SK-MEL-5 (cell line): Measurements from ENCODE around the gene PSG5. TPM values are rescaled to one million over a fixed set of nuclear protein-coding genes. Genes with fewer than 3 reads are reported as not detected.
A peak's percentile ranks its signal among the peaks of the same experiment; 100 is the strongest.
"Not testable (repeated sequence)": the region's sequence is repeated elsewhere in the genome, so short reads cannot be mapped to it uniquely, and the experiment has no call there.

Source experiments
- DNase-seq: peaks from one replicate; pipeline ENCODE4 v3.0.0-alpha.2; 2016; ENCODE audit warnings: low read depth, low spot score
- in situ Hi-C: cut with HindIII; loops from 2 replicates; pipeline ENCODE4 v1.10.0; 2016; ENCODE audit warnings: low sequenced_read_pairs, high pct_unique_total_duplicates, low pct_unique_long_range_greater_than_20kb
- polyA plus RNA-seq, 2 experiments: library from polyadenylated mRNA; depleted of rRNA; stranded (reverse); fragments of >200 nt; gene quantifications; 2 replicates each; pipeline ENCODE4 v1.2.3, GENCODE V29; 2015
- total RNA-seq: library from RNA; depleted of rRNA; stranded (reverse); fragments of >200 nt; shearing (Covaris generic); gene quantifications from 2 replicates; pipeline ENCODE4 v1.2.3, GENCODE V29; 2014; rRNA removed

Gene PSG5
- not detected in 2 replicates for total RNA-seq
- polyA plus RNA-seq (2015; cell fraction: cytosol; rRNA removed): 0.53 TPM in 1 of 2 replicates, not detected in the other
- polyA plus RNA-seq (2015; cell fraction: nucleus; rRNA removed): not detected in 2 replicates

DNA sequence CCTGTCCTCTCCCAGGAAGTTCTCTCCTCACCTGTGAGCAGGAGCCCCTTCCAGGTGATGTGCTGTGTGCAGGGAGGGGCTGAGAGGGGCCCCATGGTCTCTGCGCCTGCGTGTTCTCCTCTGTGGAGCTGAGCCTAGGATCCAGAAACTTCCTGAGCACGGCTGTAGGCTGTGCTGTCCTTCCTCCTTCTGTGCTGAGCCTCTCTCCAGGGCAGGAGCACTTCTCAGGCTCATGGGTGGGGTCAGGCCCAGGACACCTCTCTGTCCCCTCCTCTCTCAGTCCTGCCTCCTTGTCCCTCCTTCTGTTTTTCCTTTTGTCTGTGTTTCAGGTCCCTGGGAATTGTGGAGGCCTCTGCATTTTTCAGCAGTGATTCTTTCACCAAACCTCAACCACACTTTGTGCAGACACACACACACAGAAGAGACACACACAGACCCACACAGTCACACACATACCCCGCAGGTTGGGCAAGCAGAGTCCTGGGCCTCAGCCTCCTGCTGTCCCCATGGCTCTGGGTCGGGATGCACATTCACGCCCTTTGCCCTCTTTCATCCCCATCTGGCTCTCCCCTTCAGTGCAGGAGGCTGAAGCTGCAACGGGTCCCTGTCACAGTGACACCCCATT is at the start of gene PSG5:
Gene PSG5, minus strand, starts transcription at position 226 of the 625 bp plus-strand sequence. Its CDS starts 131 bp downstream, at position 95.
- DNase-seq, in situ Hi-C loops: not testable (repeated sequence)

DNA sequence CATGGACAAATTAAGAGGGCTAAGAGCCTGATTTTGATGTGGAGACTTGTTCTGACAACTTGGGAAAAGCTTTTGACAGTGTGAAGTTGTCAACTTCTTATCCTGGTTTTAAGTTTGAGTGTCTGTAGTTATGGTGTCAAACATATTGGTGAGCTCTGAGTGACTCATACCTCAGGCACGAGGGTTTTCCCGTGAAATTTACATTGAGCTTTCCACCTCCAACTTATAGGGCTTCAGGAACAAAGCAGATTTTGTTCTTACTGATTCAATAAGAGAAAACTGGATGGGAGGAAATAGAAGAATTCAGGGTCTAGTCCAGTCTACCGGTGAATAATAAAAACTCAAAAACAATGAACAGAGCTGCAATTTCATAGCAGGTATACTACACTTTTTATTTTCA is 49.4 kb upstream of the PSG5 start:
- peak; percentile 15 for DNase-seq
- in situ Hi-C loops: not testable (repeated sequence)

DNA sequence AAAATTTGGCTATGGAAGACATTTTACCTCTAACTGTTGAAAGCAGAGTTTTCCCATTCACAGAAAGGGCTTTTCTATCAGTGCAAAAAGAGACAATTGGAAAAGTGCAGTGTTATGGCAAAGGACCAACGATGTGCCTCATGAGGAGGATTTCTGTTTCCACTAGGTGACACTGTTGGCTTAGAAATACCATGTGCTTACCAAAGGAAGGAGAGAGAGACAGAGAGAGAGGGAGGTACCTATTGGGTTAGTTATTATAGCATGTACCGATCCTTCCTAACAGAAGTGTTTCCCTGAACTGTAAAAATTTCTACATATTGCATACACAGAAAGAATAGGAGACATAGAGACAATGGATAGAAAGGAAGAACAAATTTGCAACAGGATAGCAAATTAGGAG is 43.0 kb upstream of the PSG5 start:
- peak; percentile 56 for DNase-seq
- in situ Hi-C loops: no loop called here

DNA sequence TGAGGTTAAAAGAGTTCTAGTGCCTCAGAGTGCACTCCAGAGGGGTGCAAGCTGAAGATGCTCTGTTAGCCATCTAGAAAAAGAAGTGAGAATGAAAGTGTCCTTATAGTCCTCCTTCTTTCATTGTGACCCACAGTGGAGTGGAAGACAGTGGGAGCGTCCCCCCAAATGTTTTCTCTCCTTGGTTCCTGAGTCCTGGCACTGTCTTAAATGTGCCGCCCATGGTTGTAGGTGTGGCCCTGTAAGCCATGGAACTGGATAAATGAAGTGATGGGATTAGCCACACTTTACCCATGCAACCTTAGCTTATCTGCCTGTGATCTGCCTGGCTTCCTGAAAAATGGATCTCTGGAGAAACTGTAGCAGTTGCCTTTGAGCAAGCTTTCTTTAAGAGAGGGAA is 42.4 kb upstream of the PSG5 start:
- DNase-seq, in situ Hi-C loops: not testable (repeated sequence)

DNA sequence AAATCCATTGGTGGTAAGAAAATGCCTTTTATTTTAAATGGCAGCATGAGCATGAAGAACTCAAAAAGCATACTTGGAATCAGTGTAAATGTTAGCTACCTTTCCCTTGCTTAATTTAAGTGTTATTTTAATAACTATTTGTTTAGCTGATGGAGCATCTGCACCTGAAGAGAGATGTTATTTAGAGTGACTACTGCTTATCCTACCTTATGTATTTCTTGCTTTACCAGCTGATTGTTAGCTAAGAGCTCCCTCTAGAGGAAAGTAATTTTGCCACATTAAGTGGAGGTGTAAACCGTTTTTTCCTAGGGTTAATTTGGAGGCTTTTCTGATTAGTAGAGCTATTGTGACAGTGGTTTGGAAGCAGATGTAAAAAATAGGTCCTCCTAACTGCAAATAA is 40.6 kb upstream of the PSG5 start:
- DNase-seq, in situ Hi-C loops: not testable (repeated sequence)

DNA sequence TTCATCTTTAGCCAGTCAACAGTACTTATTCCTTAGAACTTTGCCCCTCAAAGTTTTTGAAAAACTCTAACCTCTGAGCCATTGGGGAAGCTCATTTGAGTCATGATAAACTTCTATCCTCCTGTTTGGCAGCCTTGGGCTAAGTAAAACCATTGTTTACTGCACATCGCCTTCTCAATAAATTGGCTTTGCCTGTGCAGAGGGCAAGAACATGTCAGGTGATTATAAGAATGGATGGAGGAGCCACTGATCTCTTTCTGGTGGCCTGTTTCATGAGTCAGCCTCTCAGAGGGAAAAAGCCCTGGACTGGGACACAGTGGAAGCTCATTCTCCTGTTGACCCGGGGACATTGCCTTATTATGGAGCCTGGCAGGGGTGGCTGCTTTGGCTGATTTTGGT is 38.5 kb upstream of the PSG5 start:
- no peak for DNase-seq
- in situ Hi-C loops: no loop called here

DNA sequence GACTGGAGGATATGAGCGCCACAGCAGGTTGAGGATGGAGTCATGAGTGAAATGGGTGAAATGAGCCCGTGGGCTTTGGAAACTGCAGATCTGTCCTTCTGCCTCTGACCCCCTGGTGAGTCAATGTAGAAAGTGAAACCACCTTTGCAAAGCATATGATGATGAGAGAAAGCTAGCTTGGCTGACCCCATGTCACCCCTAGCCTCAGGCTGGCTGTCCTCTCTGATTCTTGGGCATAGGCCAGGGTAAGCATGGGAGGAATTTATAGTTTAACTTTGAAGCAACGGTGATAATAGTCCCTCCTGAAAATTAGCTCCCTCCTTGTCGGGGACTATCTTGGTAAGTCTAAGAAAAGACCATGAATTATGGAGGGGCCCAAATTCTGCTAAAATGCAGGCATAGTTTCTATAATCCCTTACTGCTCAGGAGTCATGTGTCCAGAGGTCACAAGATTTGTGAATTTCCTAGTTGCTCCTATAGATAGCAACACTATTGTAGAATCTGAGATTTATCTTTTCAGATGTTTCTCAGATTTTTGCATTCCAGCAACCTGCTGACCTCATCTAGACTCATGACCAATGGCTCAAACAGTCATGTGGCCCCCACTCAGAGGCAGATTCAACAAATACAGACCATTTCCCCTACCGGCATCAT is 38.0 kb upstream of the PSG5 start:
- in situ Hi-C loops: not testable (repeated sequence)
- DNase-seq: peak; percentile 37

DNA sequence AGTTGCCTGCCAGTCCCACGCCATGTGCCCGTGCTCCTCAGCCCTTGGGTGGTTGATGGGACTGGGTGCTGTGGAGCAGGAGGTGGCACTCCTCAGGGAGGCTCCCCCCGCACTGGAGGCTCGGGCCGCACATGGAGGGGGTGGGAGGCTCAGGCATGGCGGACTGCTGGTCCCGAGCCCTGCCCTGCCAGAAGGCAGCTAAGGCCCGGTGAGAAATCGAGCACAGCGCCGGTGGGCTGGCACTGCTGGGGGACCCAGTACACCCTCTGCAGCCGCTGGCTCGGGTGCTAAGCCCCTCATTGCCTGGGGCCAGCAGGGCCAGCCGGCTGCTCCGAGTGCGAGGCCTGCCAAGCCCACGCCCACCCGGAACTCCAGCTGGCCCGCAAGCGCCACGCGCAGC is 35.6 kb upstream of the PSG5 start:
- in situ Hi-C loops, DNase-seq: not testable (repeated sequence)

DNA sequence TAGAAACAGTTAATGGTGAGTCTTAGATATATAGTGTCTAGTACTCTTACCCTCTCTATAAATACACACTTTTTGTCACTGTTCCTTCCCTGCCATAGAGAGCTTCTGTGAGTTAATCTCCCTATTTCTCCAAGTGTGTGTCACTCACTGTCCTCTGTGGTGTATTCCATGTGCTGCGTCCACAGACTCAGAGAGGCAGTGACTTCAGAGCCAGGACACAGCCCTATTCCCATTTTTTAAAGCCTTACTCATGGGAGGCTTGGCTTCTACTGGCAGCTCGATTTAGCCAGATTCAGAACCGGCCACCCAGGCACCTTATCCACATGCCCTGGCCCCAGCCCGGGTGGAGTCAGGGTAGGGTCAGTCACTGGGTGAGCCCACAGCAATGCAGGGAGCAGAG is 32.8 kb upstream of the PSG5 start:
- in situ Hi-C loops: not testable (repeated sequence)

DNA sequence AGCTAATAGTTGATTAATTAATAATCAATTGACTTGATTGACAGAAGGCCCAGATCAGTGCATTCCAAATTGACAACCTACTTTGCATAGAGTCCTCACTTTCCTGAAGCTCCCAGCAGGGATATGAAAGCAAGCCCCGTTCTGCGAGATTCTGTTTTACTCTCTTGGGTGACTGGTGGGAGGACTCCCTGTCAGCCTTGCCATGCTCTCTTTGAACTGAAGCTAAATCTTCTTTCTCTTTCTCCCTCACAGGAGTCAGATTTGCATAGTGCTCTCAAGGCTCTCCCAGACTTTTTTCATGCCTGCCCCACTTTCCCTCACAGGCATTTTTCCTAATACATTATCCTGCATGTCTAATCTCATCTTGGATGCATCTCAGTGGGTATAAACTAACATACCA is 29.5 kb upstream of the PSG5 start:
- in situ Hi-C loops, DNase-seq: not testable (repeated sequence)

More for the DNA sequence above, 32.8 kb upstream of the PSG5 start:
- DNase-seq: not testable (repeated sequence)

DNA sequence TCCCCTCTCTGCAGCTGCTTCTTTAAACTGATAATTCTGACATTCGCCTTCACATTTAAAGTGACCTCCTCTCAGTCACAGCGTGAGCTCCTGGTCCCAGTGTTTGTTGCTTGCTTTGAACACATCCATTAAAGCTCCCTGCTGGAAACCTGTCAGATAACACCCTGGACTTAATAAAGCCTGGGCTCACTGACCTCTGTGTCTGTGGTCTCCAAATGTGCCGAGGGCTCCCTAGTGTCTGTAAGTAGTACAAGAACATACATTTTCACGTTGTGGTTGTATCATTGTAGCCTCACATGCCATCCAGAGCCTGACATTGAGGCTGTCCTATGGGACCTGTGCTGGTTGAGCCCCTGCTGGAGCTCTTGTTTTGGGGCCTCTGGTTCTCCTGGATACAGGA is 21.7 kb upstream of the PSG5 start:
- no peak for DNase-seq
- in situ Hi-C loops: no loop called here

DNA sequence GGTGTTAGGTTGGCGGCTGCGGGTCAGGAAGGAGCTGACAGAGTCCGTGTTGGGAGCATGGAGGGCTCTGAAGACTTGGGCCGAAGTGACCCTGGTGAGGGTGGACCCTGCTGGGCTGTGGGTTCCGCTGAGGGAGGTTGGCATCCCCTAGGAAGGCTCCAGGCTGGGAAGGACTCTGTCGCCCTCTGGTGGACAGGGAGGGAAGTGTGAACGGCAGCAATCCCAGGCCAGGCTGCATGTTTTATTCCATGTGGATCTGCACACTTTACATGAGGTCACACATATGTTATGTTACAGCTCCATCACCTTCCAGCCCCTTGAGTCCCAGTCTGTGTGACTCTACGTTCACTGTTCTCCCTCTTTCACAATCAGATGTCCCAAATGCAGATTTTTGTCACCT is 20.8 kb upstream of the PSG5 start:
- peak; percentile 29 for DNase-seq
- in situ Hi-C loops: not testable (repeated sequence)

DNA sequence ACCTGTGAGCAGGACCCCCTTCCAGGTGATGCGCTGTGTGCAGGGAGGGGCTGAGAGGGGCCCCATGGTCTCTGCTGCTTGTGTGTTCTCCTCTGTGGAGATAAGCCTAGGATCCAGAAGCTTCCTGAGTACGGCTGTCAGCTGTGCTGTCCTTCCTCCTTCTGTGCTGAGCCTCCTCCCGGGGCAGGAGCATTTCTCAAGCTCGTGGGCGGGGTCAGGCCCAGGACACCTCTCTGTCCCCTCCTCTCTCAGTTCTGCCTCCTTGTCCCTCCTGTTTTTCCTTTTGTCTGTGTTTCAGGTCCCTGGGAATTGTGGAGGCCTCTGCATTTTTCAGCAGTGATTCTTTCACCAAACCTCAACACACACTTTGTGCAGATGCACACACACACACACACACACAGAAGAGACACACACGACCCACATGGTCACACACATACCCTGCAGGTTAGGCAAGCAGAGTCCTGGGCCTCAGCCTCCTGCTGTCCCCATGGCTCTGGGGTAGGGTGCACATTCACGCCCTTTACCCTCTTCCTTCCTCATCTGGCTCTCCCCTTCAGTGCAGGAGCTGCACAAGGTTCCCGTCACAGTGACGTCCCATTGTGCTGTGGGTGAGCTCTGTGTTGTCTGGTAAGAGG is 19.3 kb upstream of the PSG5 start, which contains the start of gene PSG4:
Gene PSG4, minus strand, starts transcription at position 168 of the 635 bp plus-strand sequence. Its CDS starts 102 bp downstream, at position 66.
- DNase-seq, in situ Hi-C loops: not testable (repeated sequence)

DNA sequence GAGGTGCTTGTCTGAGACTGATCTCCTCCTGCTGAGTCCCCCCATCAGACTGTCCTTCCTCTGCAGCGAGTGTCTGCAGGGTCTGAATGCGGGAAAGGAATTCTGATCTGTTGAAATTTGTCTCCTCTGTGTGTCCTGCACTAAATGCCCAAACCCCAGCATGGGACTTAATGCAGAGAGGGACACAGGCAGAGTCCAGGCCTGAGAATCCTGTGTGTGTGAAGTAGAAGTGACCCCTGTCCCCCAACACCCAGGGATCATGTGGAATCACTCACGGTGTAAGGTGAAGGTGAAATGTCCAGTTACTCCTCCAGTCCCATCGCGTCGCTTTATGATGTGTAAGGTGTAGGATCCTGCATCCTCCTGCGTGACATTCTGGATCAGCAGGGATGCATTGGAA is 17.3 kb upstream of the PSG5 start:
- in situ Hi-C loops, DNase-seq: not testable (repeated sequence)

DNA sequence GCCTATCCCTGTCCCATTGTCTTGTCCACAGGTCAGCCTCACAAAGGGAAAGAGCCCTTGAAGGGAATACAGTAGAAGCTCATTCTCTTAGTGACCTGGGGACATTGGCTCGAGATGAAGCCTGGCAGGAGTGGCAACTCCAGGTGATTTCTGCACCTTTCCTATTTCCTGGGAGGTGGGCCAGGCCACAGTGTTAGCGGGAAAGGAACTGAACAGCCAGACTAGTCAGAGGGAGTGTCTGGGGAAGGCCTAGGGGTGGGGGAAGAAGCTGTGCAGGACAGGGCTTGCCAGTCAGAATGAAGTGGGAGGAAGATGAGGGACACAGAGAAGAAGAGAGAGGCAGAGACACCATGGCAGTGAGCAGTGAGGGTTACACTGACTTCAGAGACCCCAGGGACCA is 15.6 kb upstream of the PSG5 start:
- in situ Hi-C loops, DNase-seq: not testable (repeated sequence)

DNA sequence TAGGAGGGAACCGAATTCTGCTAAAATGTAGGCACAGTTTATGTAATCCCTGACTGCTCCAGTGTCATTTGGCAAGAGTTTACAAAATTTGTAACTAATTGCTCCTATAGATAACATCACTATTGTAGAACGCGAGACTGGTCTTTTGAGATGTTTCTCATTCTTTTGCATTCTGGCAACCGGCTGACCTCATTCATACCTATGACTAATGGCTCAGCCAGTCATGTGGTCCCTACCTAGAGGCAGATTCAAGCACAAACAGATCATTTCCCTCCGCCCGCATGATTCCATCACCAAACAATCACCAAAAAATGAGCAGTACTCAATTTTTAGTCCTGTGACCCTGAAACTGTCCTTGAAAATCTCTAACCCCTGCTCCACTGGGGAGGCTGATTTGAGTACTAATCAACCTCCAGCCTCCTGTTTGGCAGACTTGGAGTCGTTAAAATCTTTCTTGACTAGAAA is 15.0 kb upstream of the PSG5 start:
- DNase-seq: peak; percentile 5
- in situ Hi-C loops: not testable (repeated sequence)

DNA sequence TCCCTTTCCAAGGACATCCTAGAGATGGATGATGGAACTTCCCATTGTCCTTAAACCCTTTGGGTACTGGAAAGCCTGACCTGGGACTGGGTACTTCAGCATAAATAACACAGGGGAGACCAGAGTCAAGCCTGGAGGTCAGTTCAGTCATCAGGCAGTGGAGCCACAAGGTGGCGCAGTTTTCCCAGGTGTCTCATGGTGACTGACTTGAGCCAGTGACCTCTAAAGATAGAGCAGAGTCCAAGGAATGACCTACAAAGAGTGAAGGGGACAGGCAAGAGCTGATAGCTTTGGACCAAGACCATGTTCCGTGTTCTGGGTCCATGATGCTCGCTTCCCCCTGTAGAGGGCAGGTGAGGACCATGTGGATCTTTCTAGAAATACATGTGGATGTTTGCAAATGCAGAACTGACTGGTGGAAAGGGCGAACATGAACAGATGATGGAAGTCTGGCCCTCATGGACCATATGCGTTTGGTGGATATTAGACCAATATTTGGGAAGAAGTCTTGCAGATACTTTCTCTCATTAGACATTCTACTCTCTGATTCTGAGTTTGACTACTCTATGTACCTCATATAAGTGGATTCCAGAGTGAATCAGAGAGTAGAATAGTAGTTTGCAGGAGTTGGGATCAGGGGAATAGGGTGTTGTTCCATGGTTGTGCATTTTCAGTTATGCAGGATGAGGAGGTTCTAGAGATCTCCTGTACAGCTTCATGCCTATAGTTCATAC is 12.5 kb upstream of the PSG5 start:
- in situ Hi-C loops: not testable (repeated sequence)

More for the DNA sequence above, 12.5 kb upstream of the PSG5 start:
- peak; percentile 27 for DNase-seq
